SK-N-DZ (cell line): ENCODE results near the gene B4GALT1.
"Not testable (repeated sequence)": the region's sequence is repeated elsewhere in the genome, so short reads cannot be mapped to it uniquely, and the experiment has no call there.

ENCODE experiments used
- DNase-seq: peaks from one replicate; pipeline ENCODE4 v3.0.0-alpha.2; 2015; ENCODE audit warnings: low spot score

Gene B4GALT1

GRCh38 chr9:33185406-33185805 is 18.3 kb upstream of the B4GALT1 start:
- DNase-seq, result no peak

GRCh38 chr9:33184963-33185362 is 17.8 kb upstream of the B4GALT1 start:
- DNase-seq, result no peak

DNA sequence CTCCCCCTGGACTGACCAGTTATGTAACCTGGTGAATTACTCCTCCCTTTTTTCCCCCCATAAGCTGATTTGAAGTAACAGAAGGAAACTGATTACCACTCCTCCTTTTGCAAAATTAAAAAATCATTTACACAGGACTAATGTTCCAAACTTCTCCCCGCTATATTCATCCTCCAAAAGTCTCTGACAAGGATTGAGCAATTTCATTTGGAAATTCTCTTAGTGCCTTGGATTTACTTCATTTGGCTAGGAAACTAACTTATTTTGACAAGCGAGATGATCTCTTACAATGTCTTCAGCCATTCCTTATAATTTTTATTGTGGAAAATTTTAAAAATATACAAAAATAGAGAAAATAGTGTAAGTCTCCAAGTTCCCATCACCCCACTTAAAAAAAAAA is 15.4 kb upstream of the B4GALT1 start:
- no peak for DNase-seq

DNA sequence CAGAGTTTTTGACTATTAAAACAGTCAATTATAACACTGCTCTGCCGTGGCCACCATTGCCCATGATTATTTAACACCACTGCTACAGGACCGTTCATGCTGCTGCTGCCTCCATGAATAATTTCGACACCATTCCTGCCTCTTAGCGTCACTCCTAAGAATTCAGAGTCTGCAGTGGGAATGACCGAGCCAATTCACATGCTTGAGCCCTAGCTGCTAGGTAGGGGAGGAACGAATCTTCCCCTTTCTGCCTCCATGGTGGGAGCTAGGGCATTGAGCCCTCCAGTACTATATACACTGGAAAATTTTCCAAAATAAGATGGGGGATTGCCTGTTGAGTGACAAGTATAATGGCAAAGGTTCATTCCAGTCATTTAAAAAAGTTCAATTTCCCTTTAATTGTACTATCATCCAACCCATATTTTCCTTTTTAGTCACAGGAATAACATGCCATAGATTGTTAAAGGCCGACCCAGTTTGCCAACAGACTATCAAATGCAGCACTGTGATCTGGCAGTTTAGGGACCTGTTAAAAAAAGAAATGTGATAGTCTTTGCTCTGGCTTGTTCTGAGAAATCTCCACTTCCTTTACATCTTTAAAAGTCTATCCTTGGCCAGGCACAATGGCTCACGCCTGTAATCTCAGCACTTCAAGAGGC is 13.5 kb upstream of the B4GALT1 start:
- DNase-seq, result no peak

DNA sequence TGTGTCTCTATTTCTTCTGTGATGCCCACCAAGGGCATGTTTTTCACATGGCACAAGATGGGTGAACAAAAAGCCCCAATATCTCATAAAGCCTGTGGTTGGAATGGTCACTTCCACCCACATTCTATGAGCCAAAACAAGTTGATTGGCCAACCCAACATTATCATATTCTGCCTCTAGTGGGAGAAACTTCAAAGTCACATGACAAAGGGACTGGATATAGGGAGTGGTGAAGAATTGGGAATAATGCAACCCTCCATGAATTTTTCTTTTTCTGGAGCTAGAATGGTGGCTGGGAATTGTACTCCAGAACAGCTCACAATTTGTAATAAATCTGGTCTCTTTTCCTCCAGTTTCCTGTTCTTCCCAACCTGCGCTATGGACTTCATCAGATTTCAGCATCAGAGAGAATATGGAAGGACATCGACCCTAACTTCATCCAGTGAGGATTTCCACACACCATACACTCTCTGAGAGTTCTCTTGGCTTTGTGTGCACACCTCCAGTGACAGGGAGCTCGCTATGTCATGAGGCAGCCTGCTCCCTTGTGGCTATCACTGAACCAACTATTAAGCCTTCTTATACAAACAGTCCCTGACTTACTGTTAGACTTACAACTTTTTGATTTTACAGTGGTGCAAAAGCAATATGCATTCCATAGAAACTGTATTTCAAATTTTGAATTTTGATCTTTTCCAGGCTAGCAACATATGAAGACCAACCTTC is 12.0 kb upstream of the B4GALT1 start:
- no peak for DNase-seq

DNA sequence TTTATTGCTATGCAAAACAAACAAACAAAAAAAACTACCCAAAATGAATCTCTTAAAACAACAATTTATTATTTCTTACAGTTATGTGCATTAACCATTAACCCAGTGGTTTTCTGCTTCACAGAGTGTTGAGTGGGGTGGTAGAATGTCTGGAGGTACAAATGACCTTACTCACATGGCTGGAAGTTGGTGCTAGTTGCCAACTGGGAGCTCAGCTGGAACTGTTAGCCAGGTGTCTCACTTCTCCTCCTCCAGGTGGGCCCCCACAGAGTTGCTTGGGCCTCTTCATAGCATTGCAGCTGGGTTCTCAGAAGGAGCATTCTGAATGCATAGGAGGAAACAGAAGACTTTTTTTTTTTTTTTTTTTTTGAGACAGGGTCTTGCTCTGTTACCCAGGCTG is 10.5 kb upstream of the B4GALT1 start:
- DNase-seq, result no peak

DNA sequence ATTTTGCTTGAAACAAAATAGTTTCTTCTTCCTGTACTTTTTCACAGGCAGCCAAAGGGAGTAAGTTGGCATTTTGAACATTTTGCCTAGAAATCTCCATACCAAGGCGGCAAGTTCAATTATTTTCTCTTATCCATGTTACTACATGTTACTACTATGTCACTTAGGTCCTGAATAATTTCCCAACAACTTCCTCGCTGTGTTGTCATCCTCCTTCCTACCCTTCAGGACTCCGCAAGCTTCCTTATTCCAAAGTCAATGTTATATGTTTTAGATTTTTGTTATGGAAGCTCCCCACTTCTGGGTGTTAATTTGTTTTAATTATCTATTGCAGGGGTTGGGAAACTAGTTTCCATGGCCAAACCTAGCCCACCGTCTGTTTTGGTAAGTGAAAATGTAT is 9.9 kb upstream of the B4GALT1 start:
- no peak for DNase-seq

- DNase-seq, result no peak
Observed at GRCh38 chr9:33175649-33176325, 8.7 kb upstream of the B4GALT1 start.

- no peak for DNase-seq
Observed at GRCh38 chr9:33172256-33173238, 5.4 kb upstream of the B4GALT1 start.

DNA sequence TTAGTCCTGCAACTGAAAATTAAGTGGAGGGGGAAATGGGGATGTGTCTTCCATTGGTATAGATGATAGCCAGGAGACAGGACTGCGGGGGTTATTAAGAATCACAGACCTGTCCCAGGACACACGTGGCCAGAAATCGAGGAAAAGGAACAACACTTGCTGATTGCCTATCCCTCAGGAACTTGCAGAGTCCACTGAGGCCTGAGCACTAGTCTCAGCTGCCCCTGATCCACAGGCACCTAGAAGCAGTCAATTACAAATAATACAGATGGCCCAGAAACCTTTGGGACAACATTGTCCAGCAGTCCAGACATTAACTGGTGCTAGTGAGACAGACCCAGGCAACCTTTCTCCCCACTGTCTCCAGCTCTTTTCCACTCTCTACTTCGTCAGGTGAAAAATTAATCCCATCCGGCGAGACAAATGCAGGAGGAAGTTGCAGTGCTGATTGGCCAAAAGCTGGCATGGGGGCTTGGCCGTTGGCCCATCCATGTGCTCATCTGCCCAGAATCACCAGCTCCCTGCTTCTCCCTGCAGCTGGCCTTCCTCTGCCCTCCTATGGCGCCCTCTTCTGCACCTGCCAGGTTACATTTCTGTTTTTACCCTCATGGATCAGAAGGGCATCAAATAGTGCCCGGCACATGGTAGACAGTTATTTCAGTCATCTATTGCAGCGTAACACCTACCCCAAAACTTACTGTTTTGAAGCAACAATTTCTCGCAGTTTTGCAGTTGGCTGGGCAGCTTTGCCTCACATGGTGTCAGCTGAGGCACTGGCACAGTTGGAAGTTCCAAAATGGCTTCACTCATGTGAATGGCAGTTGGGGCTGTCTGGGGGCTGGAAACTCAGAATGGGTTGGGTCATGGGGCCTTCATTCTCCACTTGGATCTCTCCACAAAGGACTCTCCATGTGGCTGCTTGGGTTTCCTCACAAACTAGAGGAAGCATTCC is 3.6 kb upstream of the B4GALT1 start:
- DNase-seq, result no peak

DNA sequence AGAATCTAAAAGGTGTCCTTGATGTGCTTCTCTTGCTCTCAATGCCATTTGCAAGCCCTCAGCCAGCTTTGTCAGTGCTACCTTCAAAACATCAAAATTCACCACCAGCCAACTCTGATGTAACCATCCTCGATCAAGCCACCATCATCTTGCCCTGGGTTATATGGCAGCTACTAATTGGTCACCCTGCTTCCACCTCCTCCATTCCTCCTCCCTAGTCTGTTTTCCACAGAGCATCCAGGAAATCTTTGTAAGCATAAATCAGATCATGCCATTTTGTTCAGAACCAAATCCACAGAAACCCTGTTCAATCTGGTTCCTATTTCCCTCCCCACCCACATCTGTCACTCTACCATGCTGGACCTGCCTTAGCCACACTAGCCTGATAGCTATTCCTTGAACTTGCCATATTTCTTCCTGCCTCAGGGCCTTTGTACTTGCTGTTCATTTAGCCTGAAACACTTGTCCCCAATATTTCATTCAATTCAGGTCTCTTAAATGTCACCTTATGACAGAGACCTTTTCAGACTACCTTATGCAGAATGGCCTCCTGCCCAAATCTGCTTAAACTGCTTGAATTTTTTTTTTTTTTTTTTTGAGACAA is 1.9 kb upstream of the B4GALT1 start:
- no peak for DNase-seq

DNA sequence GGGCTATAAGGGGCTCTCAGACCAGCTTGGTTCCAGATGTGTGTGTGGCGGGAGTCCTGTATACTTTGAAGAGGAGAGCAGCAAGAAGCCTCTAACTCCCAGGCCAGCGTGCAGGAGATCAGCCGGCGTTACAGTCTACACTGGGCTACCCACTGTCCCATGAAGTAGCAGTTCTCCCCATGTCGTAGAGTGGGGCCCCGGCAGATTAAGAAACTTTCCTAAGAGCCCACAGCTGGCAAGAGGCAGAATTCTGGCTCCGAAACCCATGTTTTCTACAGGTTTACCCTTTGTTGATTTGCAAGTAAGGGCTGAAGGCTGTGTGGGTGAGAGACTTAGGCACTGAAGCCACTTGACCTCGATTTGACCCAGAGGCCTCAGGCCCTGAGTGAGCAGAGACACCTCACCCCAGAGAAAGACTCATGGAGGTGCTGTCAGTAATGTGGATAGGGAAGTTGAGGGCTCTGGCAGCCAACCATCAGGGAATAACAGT is 881 bp upstream of the B4GALT1 start:
- DNase-seq, result peak; percentile 27

DNA sequence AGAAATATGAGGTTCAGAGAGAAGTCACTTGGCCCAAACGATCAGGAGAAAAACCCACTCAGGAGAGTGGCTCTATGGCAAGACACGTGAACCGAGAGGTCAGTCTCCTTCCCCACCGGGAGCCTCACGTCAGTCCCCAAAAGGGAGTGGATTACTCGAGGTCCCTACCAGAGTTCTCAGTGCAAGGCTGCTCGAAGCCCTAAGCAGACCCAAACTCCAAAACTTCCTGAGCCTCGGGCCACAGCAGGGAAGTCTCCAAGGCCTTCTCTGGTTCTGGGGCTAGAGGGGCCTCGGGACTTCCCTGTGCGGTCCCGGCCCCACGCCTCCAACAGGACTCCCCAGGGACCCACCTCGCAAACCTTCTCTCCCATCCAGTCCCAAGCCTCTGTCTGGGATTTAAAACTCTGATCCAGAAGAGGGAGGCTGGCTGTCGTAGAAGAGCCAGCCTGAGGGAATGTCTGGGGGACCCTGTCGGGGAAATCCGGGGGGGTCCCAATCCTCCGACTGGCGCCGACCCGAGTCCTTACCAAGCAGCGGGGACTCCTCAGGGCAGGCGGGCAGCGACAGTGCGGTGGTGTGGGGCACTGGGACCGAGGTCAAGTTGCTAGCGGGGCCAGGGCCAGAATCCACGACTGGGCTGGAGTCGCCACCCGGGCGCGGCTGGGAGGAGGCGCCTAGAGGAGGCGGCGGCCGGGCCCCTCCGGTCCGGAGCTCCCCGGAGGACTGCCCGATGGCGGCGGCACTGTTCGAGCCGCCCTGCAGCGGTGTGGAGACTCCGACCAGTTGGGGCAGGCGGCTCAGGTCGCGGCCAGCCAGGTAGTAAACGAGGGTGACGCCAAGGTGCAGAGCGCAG is 679 bp downstream of the B4GALT1 start:
- peak; percentile 27 for DNase-seq

GRCh38 chr9:33165263-33166151 is 1.6 kb downstream of the B4GALT1 start:
- peak; percentile 48 for DNase-seq

- not testable (repeated sequence) for DNase-seq
Observed at GRCh38 chr9:33164921-33165262, 2.2 kb downstream of the B4GALT1 start.

- DNase-seq, result no peak
Observed at GRCh38 chr9:33164138-33164809, 2.9 kb downstream of the B4GALT1 start.

GRCh38 chr9:33163433-33164137 is 3.6 kb downstream of the B4GALT1 start:
- no peak for DNase-seq
